ENCODE results near the gene USP3. TPM values are rescaled to one million over a fixed set of nuclear protein-coding genes. Genes with fewer than 3 reads are reported as not detected.

Gene USP3
- total RNA-seq, 1 experiment from 2014 or later, result 50.8 TPM

DNA sequence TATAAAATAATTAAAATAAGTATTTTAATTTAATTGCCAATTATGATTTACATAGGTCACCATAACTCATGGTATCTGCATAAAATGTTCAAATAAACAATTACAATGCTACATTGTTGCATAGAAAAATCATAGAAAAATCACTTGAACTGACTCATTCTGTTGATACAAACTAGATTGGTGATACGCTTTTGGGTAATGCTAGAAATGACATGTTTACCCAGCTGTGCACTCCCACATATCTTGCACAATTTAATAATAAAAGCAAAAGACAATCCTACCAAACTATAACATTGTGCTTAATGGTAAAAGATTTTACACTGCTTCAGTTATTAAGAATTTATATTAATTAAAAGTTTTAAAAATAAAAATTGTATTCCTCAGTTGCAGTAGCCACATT lies 47.0 kb downstream of the USP3 start:
- Histone ChIP-seq H3K36me3 (replicated peaks; ENCODE audit: control insufficient read depth, insufficient read depth, low read length) (no peaks in the 10 kb centered on the region), H3K27me3 (ENCODE audit: control insufficient read depth, insufficient read depth, low read length) (no peaks in the 10 kb centered on the region), H3K4me3 (ENCODE audit: insufficient read depth, low read depth, low read length) (no peak overlapping the region)
- DNase-seq, result no peak

- Histone ChIP-seq H3K36me3 (replicated peaks; ENCODE audit: control insufficient read depth, insufficient read depth, low read length) (no peaks in the 10 kb centered on the region), H3K27me3 (ENCODE audit: control insufficient read depth, insufficient read depth, low read length) (no peaks in the 10 kb centered on the region), H3K4me3 (ENCODE audit: insufficient read depth, low read depth, low read length) (no peak overlapping the region)
- no peak for DNase-seq
Measured at GRCh38 chr15:63553388-63553791, 49.0 kb downstream of the USP3 start.

- Histone ChIP-seq H3K27me3 (ENCODE audit: control insufficient read depth, insufficient read depth, low read length) (no peaks in the 10 kb centered on the region), H3K4me3 (ENCODE audit: insufficient read depth, low read depth, low read length) (no peak overlapping the region), H3K36me3 (replicated peaks; ENCODE audit: control insufficient read depth, insufficient read depth, low read length) (no peaks in the 10 kb centered on the region)
- no peak for DNase-seq
Measured at GRCh38 chr15:63554337-63554927, 50.0 kb downstream of the USP3 start.

GRCh38 chr15:63555507-63555906 lies 51.1 kb downstream of the USP3 start:
- Histone ChIP-seq H3K4me3 (ENCODE audit: insufficient read depth, low read depth, low read length) (no peak overlapping the region), H3K36me3 (replicated peaks; ENCODE audit: control insufficient read depth, insufficient read depth, low read length) (no peaks in the 10 kb centered on the region), H3K27me3 (ENCODE audit: control insufficient read depth, insufficient read depth, low read length) (no peaks in the 10 kb centered on the region)
- no peak for DNase-seq

- DNase-seq, result no peak
- Histone ChIP-seq H3K27me3 (ENCODE audit: control insufficient read depth, insufficient read depth, low read length) (no peaks in the 10 kb centered on the region), H3K36me3 (replicated peaks; ENCODE audit: control insufficient read depth, insufficient read depth, low read length) (no peaks in the 10 kb centered on the region), H3K4me3 (ENCODE audit: insufficient read depth, low read depth, low read length) (no peak overlapping the region)
Measured at GRCh38 chr15:63556246-63556645, 51.9 kb downstream of the USP3 start.

DNA sequence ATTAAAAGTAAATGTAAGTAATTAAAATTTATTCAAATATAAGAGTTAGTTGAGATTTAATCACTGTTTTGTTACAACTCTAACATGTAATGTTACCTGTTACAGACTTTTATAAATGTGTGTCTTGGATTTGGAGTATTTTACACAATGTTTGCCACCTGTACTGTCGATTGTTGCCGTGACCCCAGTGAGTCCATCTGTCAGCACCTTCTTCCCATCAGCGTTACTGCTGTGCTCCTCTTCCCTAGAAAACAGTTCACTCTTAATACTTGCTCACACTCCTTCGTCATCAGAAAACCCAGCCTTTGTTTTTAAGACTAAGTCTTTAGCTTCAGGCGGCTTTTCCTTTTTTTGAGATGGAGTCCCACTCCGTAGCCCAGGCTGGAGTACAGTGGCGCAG lies 52.3 kb downstream of the USP3 start:
- Histone ChIP-seq H3K36me3 (replicated peaks; ENCODE audit: control insufficient read depth, insufficient read depth, low read length) (no peaks in the 10 kb centered on the region), H3K4me3 (ENCODE audit: insufficient read depth, low read depth, low read length) (no peak overlapping the region), H3K27me3 (ENCODE audit: control insufficient read depth, insufficient read depth, low read length) (no peaks in the 10 kb centered on the region)
- DNase-seq, result no peak

DNA sequence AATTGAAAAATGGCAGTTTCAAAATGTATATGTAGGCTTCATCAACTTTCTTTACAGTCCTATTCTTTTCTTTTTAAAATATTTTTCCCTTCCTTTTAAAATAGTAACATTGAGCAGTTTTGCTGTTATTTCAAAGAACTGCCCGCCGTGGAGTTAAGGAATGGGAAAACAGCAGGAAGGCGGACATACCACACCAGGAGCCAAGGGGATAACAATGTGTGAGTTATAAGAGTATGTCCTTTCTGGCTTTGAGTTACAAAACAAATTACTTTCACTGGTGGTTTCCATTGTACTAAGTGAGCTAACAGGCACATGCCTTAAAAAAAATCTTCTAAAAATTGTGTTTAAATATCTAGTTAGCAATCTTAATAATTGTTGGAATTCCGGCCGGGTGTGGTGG lies 55.4 kb downstream of the USP3 start:
- no peaks in the 10 kb centered on the region for H3K27me3 ChIP-seq (ENCODE audit: control insufficient read depth, insufficient read depth, low read length)
- no peaks in the 10 kb centered on the region for H3K36me3 ChIP-seq (replicated peaks; ENCODE audit: control insufficient read depth, insufficient read depth, low read length)
- DNase-seq, result no peak
- H3K4me3 ChIP-seq (ENCODE audit: insufficient read depth, low read depth, low read length), result no peak overlapping the region

DNA sequence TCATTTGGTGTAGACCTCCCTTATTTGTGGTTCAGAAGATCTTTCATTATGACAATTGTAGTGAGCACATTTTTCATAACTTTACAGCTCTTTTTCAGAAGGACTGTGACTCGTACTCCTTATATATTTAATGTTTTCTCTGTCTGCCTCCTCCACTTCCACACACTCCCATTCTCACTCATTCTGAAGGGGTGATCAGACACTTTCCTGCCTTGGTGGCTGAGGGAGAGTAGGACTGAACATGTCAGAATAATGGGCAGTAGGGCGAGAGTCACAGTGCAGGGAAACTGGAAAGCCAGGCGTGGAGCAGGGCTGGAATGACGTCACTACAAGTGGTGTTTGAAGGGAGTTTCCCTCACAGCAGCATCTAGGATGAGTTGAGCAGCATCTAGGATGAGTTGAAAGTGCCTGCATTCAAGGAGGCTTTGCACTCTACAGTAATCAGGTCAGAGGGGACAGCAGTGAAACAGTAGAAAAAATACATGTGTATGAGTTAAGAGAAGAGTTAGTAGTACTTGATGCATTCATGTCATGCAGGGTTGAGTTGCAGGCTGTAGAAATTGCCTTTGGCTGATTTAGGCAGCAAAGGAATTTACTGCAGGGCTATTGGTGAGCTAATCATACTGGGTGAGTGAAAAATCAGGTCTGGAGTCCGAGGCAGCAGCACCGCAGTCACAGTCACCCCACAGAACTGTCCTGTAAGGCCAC lies 56.5 kb downstream of the USP3 start:
- H3K27me3 ChIP-seq (ENCODE audit: control insufficient read depth, insufficient read depth, low read length), result no peaks in the 10 kb centered on the region
- peak; percentile 38 for DNase-seq
- no peak overlapping the region for H3K4me3 ChIP-seq (ENCODE audit: insufficient read depth, low read depth, low read length)
- no peaks in the 10 kb centered on the region for H3K36me3 ChIP-seq (replicated peaks; ENCODE audit: control insufficient read depth, insufficient read depth, low read length)

- Histone ChIP-seq H3K36me3 (replicated peaks; ENCODE audit: control insufficient read depth, insufficient read depth, low read length) (no peaks in the 10 kb centered on the region), H3K27me3 (ENCODE audit: control insufficient read depth, insufficient read depth, low read length) (no peaks in the 10 kb centered on the region), H3K4me3 (ENCODE audit: insufficient read depth, low read depth, low read length) (no peak overlapping the region)
- DNase-seq, result no peak
Measured at GRCh38 chr15:63564093-63564492, 59.7 kb downstream of the USP3 start.

- DNase-seq, result no peak
- no peaks in the 10 kb centered on the region for H3K36me3 ChIP-seq (replicated peaks; ENCODE audit: control insufficient read depth, insufficient read depth, low read length)
- no peak overlapping the region for H3K4me3 ChIP-seq (ENCODE audit: insufficient read depth, low read depth, low read length)
- H3K27me3 ChIP-seq (ENCODE audit: control insufficient read depth, insufficient read depth, low read length), result no peaks in the 10 kb centered on the region
Measured at GRCh38 chr15:63565536-63566186, 61.3 kb downstream of the USP3 start.

DNA sequence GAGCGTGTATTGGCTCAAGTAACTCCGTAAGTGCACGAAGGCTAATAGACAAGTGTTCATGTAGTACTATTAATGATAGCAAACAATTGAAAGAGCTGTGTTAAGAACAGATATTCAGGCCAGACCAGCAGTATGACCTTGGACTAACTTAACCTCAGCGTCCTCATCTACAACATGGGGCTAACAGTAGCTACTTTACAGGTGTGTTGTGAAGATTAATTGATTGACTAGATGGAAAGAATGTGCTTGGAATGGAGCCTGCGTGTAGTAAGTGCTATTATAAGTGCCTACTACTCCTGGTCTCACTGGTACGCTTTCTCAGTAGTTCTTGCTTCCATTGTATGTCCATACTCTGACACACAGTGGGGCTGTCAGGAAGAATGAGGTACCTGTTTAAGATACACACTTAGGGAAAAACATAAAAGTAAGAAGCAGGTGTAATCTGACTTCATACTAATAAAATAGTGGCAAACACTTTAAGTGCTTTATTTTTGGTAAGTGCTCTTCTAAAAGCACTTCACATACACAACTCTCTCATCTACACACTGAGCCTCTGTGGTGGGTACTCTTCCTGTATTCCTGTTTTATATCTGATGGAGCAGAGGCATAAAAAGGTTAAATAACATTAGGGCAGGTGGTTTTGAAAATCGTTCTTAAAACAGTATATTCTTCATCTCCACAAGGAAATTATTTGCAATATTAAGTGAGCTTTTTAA lies 68.5 kb downstream of the USP3 start:
- Histone ChIP-seq H3K36me3 (replicated peaks; ENCODE audit: control insufficient read depth, insufficient read depth, low read length) (no peaks in the 10 kb centered on the region), H3K4me3 (ENCODE audit: insufficient read depth, low read depth, low read length) (no peak overlapping the region), H3K27me3 (ENCODE audit: control insufficient read depth, insufficient read depth, low read length) (no peaks in the 10 kb centered on the region)
- no peak for DNase-seq

DNA sequence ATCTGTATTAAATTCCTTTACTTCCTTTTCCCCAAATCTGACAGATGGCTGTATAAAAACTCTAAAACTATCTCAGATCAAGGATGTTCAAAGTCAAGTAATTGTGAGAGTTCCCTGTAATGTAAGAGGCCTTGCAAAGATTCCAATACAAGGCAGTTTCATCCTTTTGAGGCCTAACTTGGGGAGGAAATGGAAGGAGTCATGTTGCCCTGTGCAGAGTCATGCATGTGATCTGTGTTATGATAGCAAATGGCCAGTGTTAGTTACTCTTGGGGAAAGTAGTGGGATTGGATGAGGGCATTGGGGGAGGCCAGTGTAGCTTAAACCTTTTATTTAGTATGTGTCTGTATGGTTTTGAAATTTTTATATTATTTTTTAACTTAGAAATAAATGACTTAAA lies 69.1 kb downstream of the USP3 start:
- no peak for DNase-seq
- Histone ChIP-seq H3K4me3 (ENCODE audit: insufficient read depth, low read depth, low read length) (no peak overlapping the region), H3K27me3 (ENCODE audit: control insufficient read depth, insufficient read depth, low read length) (no peaks in the 10 kb centered on the region), H3K36me3 (replicated peaks; ENCODE audit: control insufficient read depth, insufficient read depth, low read length) (no peaks in the 10 kb centered on the region)

DNA sequence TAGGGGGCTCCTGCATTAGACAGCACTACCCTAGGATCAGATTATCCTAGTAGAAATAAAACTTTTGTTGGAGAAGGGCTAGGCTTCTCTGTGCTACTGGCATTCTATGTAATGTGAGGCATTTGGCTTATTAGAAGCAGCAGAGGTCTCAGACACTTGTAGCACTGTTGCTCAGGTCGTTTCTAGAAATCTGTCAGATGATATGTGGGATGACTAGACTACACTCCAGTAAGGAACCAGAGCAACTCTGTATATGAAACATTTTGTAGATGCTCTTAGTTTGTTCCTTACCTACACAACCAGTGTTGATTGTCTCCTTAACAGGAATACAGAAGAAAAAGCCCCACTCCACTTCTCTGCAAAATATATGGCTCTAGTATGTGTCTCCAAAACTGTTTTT lies 70.9 kb downstream of the USP3 start:
- no peaks in the 10 kb centered on the region for H3K27me3 ChIP-seq (ENCODE audit: control insufficient read depth, insufficient read depth, low read length)
- H3K36me3 ChIP-seq (replicated peaks; ENCODE audit: control insufficient read depth, insufficient read depth, low read length), result no peaks in the 10 kb centered on the region
- H3K4me3 ChIP-seq (ENCODE audit: insufficient read depth, low read depth, low read length), result no peak overlapping the region
- DNase-seq, result no peak

DNA sequence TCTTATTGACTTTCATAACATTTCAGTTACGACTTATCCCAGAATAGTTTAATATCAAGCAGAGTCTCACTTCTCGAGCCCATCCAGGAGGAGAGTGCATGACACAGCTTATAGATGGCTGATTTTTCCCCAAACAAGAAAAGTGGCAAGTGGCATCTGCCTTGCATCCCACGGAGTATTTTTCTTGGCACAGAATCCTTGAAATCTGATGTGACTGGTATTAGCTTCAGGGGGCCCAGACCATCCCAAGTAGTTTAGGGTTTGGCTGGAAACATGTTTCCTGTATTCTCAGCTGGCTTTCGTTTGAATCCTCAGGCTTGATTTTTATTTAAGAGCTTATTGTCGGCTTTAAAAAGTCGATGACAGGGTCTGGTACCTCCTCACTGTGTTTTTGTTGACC lies 72.0 kb downstream of the USP3 start:
- no peak for DNase-seq
- H3K36me3 ChIP-seq (replicated peaks; ENCODE audit: control insufficient read depth, insufficient read depth, low read length), result no peaks in the 10 kb centered on the region
- no peaks in the 10 kb centered on the region for H3K27me3 ChIP-seq (ENCODE audit: control insufficient read depth, insufficient read depth, low read length)
- H3K4me3 ChIP-seq (ENCODE audit: insufficient read depth, low read depth, low read length), result no peak overlapping the region

- no peak overlapping the region for H3K4me3 ChIP-seq (ENCODE audit: insufficient read depth, low read depth, low read length)
- H3K27me3 ChIP-seq (ENCODE audit: control insufficient read depth, insufficient read depth, low read length), result no peaks in the 10 kb centered on the region
- no peaks in the 10 kb centered on the region for H3K36me3 ChIP-seq (replicated peaks; ENCODE audit: control insufficient read depth, insufficient read depth, low read length)
- no peak for DNase-seq
Measured at GRCh38 chr15:63582179-63582578, 77.8 kb downstream of the USP3 start.

Measured in H7 (cell line).